ENCODE data around the gene SLFN12L. TPM values are rescaled to one million over a fixed set of nuclear protein-coding genes. Genes with fewer than 3 reads are reported as not detected.
"Not testable (repeated sequence)": the region's sequence is repeated elsewhere in the genome, so short reads cannot be mapped to it uniquely, and the experiment has no call there.

Gene SLFN12L
- total RNA-seq, 1 experiment from 2014 or later: not detected

DNA sequence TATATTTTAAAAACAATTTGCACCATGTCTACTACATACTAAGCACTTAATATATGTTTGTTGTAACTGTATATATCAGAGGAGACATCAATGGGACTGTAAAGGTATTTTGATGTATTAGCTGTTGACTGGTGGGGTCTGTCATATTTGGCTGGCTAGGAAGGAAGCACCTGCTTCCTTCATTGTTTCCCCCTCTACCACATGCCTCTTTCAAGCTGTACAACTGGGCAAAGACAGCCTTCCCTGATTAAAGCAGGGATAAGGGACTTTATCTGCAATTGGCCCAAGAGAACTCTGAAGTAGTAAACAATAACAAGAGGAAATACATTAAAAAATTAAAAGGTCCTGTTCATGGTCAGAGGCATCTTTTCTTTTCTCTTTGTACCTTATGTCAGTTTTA is 5.5 kb upstream of the SLFN12L start:
- DNase-seq (ENCODE audit: low spot score): no peak

DNA sequence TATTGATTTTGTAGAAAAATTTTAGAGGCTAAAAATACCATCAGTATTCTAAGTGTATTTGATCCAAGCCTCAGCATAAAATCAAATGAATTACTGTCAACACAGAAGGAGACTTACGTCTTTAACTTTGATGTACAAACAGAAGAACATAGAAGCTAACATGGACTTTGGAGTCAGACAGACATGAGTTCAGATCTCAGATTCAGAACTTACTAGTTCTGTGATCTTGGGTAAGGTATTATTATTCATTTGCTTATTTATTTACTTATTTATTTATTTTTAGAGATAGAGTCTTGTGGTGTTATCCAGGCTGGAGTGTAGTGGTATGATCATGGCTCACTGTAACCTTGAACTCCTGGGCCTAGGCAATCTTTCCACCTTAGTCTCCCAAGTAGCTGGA is 4.0 kb upstream of the SLFN12L start:
- DNase-seq (ENCODE audit: low spot score): no peak

DNA sequence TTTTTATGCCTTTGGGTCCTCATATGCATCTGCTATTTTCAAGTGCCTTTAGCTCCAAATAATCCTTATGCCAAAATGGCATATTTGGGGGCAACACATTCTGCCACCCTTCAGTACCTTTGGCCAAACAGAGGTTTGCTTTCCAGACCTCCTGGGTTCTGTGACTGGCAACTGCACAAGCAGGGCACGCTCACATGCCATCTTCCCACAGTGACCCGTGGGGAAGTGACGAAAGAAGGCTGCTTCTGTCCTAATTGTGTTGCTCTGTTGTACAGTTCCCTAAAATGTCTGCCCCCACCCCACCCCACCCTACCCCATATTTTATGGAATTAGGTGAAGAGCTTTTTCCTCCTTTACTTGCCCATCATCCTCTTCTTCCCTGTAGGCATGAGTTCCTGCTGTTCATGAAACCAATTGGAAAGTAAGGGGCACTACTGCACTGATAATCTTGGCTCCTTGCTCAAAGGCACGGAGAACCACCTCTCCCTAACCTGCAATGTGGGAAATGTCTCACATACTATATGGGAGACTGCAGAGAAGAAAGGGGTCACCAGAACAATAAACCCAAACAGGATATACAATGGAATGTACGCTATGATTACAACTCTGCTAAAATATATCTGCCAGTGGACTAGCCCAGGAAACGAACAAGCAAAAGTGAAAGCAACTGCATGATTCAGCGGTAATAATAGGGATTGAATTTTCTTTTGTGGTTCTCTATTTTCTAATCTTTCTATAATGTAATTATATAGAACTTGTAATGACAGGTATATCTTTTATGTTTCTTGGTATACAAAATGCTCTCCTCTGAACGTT is 3.3 kb upstream of the SLFN12L start:
- peak; percentile 38 for DNase-seq (ENCODE audit: low spot score)

DNA sequence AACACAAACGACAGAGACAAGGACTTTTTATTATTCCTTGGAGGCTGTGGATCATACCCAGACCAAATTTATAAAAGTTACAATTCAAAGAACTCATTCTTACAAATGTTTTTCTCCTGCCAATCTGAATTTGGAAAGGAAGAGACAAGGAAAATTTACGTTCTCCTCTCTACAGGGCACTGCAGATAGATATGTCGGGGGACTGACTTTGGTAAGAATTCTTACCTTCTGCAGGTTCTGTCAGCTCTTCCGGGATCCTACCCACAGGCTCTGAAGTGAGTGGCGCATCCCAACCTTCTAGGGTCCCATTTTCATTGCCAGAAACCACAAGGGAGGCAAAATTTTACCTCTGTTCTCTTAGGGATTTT is 2.2 kb upstream of the SLFN12L start:
- no peak for DNase-seq (ENCODE audit: low spot score)

DNA sequence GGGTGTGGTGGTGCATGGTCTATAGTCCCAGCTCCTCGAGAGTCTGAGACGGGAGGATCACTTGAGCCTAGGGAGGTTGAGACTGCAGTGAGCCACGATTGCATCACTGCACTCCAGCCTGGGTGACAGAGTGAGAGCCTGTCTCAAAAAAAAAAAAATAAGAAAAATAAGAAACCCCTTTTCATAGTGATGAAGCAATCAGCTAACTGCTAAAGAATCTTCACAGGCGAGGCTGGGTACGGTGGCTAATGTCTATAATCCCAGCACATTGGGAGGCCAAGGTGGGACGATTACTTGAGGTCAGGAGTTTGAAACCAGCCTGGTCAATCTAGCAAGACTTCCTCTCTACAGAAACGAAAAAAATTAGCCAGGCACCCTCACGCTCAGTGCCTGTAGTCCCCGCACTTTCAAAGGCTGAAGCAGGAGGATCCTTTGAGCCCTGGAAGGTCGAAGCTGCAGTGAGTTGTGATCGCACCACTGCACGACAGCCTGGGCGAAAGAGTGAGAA is 760 bp downstream of the SLFN12L start:
- no peak for DNase-seq (ENCODE audit: low spot score)

DNA sequence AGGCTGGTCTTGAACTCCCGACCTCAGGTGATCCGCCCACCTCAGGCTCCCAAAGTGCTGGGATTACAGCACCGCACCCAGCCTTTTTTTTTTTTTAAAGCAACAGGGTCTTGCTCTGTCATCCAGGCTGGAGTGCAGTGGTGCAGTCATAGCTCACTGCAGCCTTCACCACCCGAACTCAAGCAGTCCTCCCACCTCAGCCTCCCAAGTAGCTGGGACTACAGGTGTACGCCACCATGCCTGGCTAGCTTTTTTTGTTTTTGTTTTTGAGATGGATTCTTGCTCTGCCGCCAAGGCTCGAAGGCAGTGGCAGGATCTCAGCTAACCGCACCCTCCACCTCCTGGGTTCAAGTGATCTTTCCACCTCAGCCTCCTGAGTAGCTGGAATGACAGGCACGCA is 2.1 kb downstream of the SLFN12L start:
- not testable (repeated sequence) for DNase-seq (ENCODE audit: low spot score)

DNA sequence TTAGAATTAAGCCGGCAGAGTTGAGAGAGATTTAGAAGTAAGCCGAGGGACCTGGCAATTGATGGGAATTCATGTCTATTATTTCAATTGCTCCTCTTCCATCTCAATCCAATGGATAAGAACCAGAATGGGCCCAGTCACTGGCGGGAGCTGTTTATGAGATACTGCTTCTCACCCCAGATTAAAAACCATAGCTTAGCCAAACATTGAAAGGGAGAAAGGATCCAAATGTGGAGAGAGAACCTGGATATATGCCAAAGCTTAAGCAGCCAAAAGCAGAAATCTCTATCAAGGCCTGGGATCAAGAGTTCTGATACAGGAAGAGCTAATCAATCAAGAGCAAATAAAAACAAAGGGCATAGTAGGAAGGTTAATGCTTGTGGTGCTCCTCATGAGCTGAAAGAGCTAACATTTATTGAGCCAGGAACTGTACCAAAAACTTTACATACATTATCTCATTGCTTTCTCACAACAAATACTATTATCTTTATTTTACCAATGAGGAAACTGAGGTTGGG is 2.8 kb downstream of the SLFN12L start:
- no peak for DNase-seq (ENCODE audit: low spot score)

DNA sequence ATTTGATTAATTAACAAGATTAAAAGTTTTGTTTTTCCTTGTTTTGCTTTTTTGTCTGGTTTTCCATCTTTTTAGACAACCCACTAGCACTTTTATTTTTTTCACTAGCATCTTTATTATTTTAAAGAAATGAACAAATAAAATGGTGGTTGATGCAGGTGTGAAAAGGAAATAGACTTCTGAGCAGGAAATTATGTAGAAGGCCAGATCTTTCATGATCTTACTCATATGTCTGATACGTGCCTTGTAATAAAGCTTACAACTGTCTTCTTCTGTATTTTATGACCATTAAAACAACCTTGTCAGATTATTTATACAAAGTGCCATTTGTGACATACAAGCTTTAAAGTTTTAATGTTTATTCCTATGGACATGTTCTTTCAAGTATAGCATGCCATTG is 6.3 kb downstream of the SLFN12L start:
- no peak for DNase-seq (ENCODE audit: low spot score)

DNA sequence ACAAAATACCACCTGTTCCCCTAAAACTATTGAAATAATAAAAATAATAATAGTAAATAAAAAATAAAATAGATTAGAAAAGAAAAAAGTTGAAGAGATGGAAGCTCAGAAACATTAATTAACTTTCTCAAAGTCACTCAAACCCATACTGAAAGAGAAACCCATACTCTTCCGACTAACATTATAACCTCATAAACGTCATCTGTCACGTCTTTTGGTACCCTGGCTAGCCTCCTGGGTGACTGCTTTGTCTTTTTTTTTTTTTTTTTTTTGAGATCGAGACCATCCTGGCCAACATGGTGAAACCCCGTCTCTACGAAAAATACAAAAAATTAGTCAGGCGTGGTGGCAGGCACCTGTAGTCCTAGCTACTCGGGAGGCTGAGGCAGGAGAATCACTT is 7.6 kb downstream of the SLFN12L start:
- DNase-seq (ENCODE audit: low spot score): no peak

DNA sequence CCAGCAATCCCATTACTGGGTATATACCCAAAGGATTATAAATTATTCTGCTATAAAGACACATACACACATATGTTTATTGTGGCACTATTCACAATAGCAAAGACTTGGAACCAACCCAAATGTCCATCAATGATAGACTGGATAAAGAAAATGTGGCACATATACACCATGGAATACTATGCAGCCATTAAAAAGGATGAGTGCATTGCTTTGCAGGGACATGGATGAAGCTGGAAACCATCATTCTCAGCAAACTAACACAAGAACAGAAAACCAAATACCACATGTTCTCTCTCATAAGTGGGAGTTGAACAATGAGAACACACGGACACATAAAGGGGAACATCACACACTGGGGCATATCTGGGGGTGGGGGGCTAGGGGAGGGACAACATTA is 8.2 kb downstream of the SLFN12L start:
- DNase-seq (ENCODE audit: low spot score): not testable (repeated sequence)

DNA sequence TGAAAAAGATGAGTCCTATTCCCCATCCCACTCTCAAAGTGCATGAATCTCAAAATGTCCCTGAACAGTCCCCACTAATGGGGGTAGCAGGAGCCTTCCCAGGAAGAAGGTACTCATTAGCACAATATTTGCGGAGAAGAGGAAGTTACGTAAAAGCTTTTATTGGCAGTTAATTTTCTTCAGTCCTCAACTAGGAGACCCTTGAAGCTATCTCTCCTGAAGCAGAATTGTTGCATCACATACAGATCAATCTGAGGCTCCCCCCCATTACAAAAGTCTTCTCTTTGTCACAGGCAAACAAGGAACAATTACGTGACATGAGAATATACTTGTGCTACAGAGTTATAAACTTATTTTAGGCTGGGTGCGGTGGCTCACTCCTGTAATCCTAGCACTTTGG is 14.2 kb downstream of the SLFN12L start:
- DNase-seq (ENCODE audit: low spot score): no peak

DNA sequence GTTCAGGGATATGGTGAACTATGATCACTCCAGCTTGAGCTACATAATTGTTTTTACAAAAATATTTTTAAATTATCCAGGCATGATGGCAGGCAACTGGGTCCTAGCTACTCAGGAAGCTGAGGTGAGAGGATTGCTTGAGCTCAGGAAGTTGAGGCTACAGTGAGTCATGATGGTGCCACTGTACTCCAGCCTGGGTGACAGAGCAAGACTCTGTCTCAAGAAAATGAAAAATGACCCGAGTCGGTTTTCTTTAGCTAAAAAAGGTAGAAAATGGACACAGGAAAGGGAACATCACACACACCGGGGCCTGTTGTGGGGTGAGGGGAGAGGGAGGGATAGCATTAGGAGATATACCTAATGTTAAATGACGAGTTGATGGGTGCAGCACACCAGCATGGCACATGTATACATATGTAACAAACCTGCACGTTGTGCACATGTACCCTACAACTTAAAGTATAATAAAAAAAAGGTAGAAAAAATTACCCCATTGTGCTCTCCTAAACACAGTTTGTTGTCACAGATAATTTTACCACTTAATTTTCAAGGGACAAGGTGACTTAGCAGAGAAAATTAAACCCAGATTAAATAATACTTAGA is 15.7 kb downstream of the SLFN12L start:
- not testable (repeated sequence) for DNase-seq (ENCODE audit: low spot score)

DNA sequence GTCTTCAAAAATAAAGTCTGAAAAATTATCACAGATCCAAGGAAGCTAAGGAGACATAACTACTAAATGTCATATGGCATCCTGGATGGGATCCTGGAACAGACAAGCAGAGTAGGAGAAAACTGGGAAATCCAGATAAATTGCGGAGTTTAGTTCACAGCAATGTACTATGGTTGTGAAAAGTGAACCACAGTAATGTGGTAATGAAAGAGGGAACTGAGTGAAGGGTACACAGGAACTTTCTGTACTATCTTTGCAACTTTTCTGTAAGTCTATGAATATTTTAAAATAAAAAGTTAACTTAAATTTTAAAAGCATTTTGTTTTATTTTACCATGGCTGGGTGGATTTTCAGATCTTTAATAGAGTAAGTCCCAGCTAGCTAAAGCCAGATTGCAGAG is 16.3 kb downstream of the SLFN12L start:
- DNase-seq (ENCODE audit: low spot score): no peak

DNA sequence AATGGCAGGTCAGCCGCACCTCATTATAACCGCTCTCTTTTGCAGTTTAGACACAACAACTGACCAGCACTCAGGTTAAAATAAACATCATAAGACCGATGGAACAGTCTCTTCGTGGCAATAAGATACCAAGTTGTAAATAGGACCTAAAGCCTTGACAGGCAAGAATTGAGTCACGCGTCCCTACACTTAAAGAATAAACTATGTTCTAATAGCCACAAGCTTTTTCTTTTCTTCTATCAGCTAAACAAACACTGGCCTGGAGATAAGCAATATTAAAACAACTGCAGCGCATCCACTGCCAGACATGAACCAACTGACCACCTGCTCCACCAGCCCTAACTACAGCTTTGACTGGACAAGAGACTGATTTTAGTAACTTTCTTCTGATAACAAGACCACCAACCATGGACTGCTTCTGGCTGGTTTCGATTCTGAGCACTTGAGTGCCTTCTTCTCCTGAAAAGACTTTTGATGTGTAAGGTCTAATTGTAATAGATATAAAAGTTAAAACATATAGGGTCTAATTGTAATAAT is 17.5 kb downstream of the SLFN12L start:
- DNase-seq (ENCODE audit: low spot score): peak; percentile 27

DNA sequence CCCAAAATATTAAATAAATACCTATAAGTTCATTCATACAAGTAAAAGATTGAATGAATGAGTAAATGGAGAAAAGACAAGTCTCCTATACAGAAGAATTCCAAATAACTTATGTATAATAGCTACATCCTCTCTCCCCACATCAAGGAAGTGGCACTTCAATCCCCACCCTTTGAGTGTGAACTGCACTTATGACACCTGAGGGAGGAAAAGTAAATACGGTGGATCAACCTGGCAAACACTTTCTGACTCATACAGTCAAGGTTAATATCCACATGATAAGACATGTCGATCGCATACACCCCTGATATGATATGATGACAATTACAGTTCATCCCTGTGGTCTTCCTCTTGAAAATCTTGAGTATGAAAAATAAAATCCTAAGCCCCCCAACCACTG is 18.0 kb downstream of the SLFN12L start:
- DNase-seq (ENCODE audit: low spot score): peak; percentile 79

DNA sequence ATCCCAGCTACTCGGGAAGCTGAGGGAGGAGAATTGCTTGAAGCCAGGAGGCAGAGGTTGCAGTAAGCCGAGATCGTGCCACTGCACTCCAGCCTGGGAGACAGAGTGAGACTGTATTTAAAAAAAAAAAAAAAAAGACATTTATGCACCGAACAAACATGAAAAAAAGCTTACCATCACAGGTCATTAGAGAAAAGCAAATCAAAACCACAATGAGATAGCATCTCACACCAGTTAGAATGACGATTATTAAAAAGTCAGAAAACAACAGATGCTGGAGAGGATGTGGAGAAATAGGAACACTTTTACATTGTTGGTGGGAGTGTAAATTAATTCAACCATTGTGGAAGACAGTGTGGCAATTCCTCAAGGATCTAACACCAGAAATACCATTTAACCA is 19.0 kb downstream of the SLFN12L start:
- DNase-seq (ENCODE audit: low spot score): not testable (repeated sequence)

DNA sequence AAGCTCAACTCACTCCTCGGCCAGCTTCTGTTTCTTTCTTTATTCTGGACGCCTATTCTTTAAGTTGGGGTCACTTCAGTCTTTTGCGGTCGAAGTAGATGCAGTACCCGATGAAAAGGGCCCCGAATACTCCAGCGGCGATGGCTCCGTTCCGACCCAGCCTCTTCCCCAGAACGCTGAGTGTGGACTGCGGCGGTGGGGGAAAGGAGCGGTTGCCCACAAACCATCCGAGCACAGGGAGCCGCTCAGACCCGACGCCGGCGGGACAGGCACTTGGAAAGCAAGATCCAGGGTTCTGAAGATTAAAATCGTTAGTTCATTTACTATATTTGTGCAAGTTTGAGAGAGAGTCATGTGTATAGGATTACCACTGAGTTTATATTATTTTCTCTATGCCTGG is 22.5 kb downstream of the SLFN12L start:
- DNase-seq (ENCODE audit: low spot score): no peak

DNA sequence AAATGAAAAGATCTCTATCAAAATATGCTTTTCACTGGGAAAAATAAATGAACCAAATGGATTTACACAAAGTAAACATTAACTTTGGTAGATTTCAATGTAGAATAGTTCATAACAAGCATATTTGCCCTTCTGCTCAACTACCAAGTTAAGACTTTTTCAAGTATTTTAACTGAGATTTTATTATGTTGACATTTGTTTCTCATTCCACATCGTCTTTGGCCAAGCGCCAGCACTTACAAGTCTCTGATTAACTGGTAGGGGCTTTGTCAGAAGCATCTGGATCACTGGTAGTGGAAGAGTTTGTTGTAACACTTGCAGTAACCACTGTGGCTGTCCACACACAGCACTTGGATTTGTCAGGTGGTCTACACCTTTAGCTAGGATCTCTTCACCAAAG is 22.9 kb downstream of the SLFN12L start:
- DNase-seq (ENCODE audit: low spot score): no peak

DNA sequence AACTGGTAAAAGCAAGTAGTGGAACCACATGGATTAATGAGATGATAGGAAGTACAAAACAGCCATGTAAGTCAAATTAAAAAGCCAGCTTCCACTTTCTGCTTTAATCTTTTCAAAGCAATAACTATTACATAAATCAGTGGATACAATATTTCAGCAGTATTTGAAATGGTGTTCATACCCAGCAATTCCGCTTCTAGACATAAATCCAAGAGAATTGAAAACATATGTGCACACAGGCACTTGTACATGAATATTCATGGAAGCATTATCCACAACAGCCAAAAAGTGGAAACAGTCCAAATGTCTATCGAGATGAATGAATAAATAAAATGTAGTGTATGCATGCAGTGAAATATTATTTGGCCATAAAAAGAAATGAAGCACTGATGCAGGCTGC is 27.4 kb downstream of the SLFN12L start:
- DNase-seq (ENCODE audit: low spot score): no peak

DNA sequence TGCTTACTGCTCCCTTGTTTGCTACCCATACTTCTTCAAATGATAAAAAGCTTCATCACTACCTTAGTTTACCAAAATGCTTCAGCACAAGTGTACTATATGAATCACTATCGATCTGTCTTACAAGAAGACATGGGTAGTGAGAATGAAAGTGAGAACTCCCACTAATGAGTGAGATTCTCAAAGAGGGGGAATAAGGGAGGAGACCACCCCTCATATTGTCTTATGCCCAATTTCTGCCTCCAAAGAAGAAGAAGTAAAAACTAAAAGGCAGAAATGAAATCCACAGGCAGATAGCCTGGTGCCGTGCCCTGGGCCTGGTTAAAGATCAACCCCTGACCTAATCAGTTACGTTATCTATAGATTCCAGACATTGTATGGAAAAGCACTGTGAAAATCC is 29.8 kb downstream of the SLFN12L start:
- DNase-seq (ENCODE audit: low spot score): not testable (repeated sequence)

DNA sequence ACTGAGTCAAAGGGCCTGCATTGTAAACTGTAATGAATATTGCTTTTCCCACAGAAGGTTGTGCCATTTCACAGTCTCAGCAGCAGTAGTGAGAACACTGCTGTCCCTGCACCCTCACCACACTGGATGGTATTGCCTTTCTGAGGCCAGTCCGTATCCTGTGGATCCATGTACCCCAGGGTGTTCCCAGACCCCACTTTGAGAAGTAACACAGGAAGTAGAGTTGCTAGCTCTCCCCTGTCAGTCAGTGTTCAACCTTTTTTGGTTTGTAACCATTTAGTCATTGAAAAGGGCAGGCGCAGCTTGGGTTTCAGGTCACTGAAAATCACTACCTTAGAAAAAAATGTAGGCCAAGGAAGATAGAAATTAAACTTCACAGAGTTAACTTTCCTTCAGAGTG is 37.9 kb downstream of the SLFN12L start:
- DNase-seq (ENCODE audit: low spot score): no peak

DNA sequence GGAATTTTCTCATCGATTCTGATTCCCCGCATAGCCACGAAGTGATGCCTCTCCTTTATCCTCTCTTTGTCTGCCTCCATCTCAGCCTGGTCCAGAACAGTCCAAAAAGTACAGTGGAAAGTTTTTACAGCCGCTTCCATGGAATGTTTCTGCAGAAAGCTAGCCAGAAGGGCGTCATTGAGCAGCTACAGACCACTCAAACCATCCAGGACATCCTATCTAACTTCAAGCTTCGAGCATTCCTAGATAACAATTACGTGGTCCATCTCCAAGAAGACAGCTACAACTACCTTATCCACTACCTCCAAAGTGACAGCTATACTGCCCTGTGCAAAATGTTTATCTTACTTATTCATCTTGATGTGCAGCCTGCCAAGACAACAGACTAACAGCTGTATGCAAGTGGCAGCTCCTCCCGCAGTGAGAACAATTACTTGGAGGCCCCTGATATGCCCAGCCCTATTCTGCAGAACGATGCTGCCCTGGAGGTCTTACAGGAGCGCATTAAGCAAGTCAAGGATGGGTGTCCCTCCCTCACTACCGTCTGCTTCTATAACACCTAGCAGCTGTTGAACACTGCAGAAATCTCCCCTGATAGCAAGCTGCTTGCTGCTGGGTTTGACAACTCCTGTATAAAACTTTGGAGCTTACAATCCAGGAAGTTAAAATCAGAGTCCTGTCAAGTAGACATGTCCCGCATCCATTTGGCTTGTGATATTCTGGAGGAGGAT is 38.9 kb downstream of the SLFN12L start:
- DNase-seq (ENCODE audit: low spot score): no peak
